ENCODE measurements around the gene ADAM21. TPM values are rescaled to one million over a fixed set of nuclear protein-coding genes. Genes with fewer than 3 reads are reported as not detected.
A peak's percentile ranks its signal among the peaks of the same experiment; 100 is the strongest.
"Not testable (repeated sequence)": the region's sequence is repeated elsewhere in the genome, so short reads cannot be mapped to it uniquely, and the experiment has no call there.

The ADAM21 gene
- total RNA-seq, 1 experiment from 2014 or later, result not detected

DNA sequence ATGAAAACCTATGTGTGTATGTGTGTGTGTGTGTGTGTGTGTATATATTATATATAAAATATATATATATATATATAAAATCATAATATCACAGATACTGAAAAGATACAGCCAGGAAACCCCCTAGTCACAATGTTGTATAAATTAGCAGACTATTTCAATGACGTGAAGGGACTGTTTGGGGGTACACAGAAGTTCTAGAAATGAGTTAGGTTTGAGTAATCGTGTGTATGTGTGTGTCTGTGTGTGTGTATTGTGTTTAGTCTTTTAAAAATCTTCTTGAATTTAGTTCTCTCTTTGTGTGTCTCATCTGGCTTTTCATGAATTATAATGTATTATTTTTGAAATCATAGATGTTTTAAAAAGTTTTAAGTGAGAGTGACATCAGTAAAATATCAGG, 21.9 kb downstream of the ADAM21 start:
- no peaks in the 10 kb centered on the region for H3K9me3 ChIP-seq (ENCODE audit: control insufficient read depth, low read depth, low read length)
- no peak overlapping the region for H3T11ph ChIP-seq (ENCODE audit: low read length)
- no peak overlapping the region for H2BK120ac ChIP-seq (ENCODE audit: low read depth, low read length, poor library complexity, severe bottlenecking)
- H3K4me1 ChIP-seq (ENCODE audit: insufficient read depth, low read length), result peaks cover 3% of the 10 kb centered on the region; the same call in 1 of the 2 replicates
- no peak overlapping the region for H3K56ac ChIP-seq (ENCODE audit: insufficient read length, low read depth, low read length)
- no peak overlapping the region for H2AK5ac ChIP-seq (ENCODE audit: insufficient read length, low read length)
- Mint-ChIP-seq H3K4me3 (no peak overlapping the region), H3K36me3 (ENCODE audit: insufficient read depth in 1 of 3, low read depth in 3 of 3) (peaks cover 13 to 30% (median 17%) of the 10 kb centered on the region in 3 experiments), H3K27ac (no peak overlapping the region), H3K9me3 (peaks cover 14 to 22% of the 10 kb centered on the region in 2 experiments), H3K4me1 (peaks cover 25 to 35% of the 10 kb centered on the region in 2 experiments), H3K27me3 (ENCODE audit: low read depth) (no peaks in the 10 kb centered on the region; the same call in 1 of the 2 replicates)
- no peak overlapping the region for H2AFZ ChIP-seq (ENCODE audit: low read length)
- H3K18ac ChIP-seq (ENCODE audit: insufficient read length, low read depth, low read length), result no peak overlapping the region
- H3K4me2 ChIP-seq (ENCODE audit: insufficient read depth, insufficient read length, low read length), result no peak overlapping the region
- no peak overlapping the region for H4K5ac ChIP-seq (ENCODE audit: insufficient read length, low read depth, low read length)
- no peaks in the 10 kb centered on the region for H3K79me2 ChIP-seq (ENCODE audit: insufficient read depth, low read length)
- H3K9ac ChIP-seq (ENCODE audit: extremely low read depth, insufficient read length, low read length), result no peak overlapping the region
- H2BK15ac ChIP-seq (ENCODE audit: low read depth, low read length), result no peak overlapping the region
- H3K79me1 ChIP-seq (ENCODE audit: insufficient read depth, low read depth, low read length, poor library complexity, severe bottlenecking), result no peaks in the 10 kb centered on the region
- WGBS (ENCODE audit: extremely low coverage, insufficient read length, low lambda C conversion rate), result no CpG with 5 or more reads among the region's 2 CpGs
- H4K91ac ChIP-seq (ENCODE audit: insufficient read length, low read depth, low read length), result no peak overlapping the region
- no peak overlapping the region for H2BK20ac ChIP-seq (ENCODE audit: low read depth, low read length, poor library complexity, severe bottlenecking)
- H2BK5ac ChIP-seq (ENCODE audit: insufficient read length, low read length), result no peak overlapping the region
- H3K27ac ChIP-seq (ENCODE audit: insufficient read length, low read depth, low read length), result no peak overlapping the region
- no peak overlapping the region for H3K4ac ChIP-seq (ENCODE audit: low read depth, low read length)
- no peaks in the 10 kb centered on the region for H3K27me3 ChIP-seq (ENCODE audit: insufficient read depth, low read length)
- no peak overlapping the region for H3K23ac ChIP-seq (ENCODE audit: insufficient read length, low read depth, low read length)
- H3K23me2 ChIP-seq (ENCODE audit: insufficient read length, low read depth, low read length, poor library complexity, severe bottlenecking), result no peaks in the 10 kb centered on the region
- no peak for DNase-seq
- no peak overlapping the region for H4K8ac ChIP-seq (replicated peaks; ENCODE audit: insufficient read length, low read depth, low read length)
- TF ChIP-seq, protein P1, sequence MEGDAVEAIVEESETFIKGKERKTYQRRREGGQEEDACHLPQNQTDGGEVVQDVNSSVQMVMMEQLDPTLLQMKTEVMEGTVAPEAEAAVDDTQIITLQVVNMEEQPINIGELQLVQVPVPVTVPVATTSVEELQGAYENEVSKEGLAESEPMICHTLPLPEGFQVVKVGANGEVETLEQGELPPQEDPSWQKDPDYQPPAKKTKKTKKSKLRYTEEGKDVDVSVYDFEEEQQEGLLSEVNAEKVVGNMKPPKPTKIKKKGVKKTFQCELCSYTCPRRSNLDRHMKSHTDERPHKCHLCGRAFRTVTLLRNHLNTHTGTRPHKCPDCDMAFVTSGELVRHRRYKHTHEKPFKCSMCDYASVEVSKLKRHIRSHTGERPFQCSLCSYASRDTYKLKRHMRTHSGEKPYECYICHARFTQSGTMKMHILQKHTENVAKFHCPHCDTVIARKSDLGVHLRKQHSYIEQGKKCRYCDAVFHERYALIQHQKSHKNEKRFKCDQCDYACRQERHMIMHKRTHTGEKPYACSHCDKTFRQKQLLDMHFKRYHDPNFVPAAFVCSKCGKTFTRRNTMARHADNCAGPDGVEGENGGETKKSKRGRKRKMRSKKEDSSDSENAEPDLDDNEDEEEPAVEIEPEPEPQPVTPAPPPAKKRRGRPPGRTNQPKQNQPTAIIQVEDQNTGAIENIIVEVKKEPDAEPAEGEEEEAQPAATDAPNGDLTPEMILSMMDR (conservative IDR thresholded peaks at IDR 0.05), result no peak
- no peak overlapping the region for H2BK12ac ChIP-seq (ENCODE audit: insufficient read length, low read depth, low read length)
- H3K14ac ChIP-seq (ENCODE audit: insufficient read depth, low read length), result no peak overlapping the region
- no peaks in the 10 kb centered on the region for H4K20me1 ChIP-seq (ENCODE audit: control insufficient read depth, insufficient read depth, insufficient read length)

DNA sequence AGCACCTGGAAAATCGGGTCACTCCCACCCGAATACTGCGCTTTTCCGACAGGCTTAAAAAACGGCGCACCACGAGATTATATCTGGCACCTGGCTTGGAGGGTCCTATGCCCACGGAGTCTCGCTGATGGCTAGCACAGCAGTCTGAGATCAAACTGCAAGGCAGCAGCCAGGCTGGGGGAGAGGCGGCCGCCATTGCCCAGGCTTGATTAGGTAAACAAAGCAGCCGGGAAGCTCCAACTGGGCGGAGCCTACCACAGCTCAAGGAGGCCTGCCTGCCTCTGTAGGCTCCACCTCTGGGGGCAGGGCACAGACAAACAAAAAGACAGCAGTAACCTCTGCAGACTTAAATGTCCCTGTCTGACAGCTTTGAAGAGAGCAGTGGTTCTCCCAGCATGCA, 23.5 kb downstream of the ADAM21 start:
- not testable (repeated sequence) for H3K9me3 ChIP-seq (ENCODE audit: control insufficient read depth, low read depth, low read length); H4K5ac ChIP-seq (ENCODE audit: insufficient read length, low read depth, low read length); H3K27me3 ChIP-seq (ENCODE audit: insufficient read depth, low read length); H2BK120ac ChIP-seq (ENCODE audit: low read depth, low read length, poor library complexity, severe bottlenecking); H3K27ac Mint-ChIP-seq; H4K91ac ChIP-seq (ENCODE audit: insufficient read length, low read depth, low read length); H3K56ac ChIP-seq (ENCODE audit: insufficient read length, low read depth, low read length); H2AK5ac ChIP-seq (ENCODE audit: insufficient read length, low read length); H3K4ac ChIP-seq (ENCODE audit: low read depth, low read length); H2BK5ac ChIP-seq (ENCODE audit: insufficient read length, low read length); H3K79me2 ChIP-seq (ENCODE audit: insufficient read depth, low read length); H4K8ac ChIP-seq (replicated peaks; ENCODE audit: insufficient read length, low read depth, low read length); H2BK12ac ChIP-seq (ENCODE audit: insufficient read length, low read depth, low read length); H3K27ac ChIP-seq (ENCODE audit: insufficient read length, low read depth, low read length); DNase-seq; H4K20me1 ChIP-seq (ENCODE audit: control insufficient read depth, insufficient read depth, insufficient read length); H3K4me2 ChIP-seq (ENCODE audit: insufficient read depth, insufficient read length, low read length); H3K4me1 ChIP-seq (ENCODE audit: insufficient read depth, low read length); H3K27me3 Mint-ChIP-seq (ENCODE audit: low read depth); H3K14ac ChIP-seq (ENCODE audit: insufficient read depth, low read length); H3K9ac ChIP-seq (ENCODE audit: extremely low read depth, insufficient read length, low read length); H2AFZ ChIP-seq (ENCODE audit: low read length); H2BK20ac ChIP-seq (ENCODE audit: low read depth, low read length, poor library complexity, severe bottlenecking); H2BK15ac ChIP-seq (ENCODE audit: low read depth, low read length); H3K23ac ChIP-seq (ENCODE audit: insufficient read length, low read depth, low read length); H3K23me2 ChIP-seq (ENCODE audit: insufficient read length, low read depth, low read length, poor library complexity, severe bottlenecking); H3K18ac ChIP-seq (ENCODE audit: insufficient read length, low read depth, low read length); H3K79me1 ChIP-seq (ENCODE audit: insufficient read depth, low read depth, low read length, poor library complexity, severe bottlenecking); H3T11ph ChIP-seq (ENCODE audit: low read length)
- peak overlapping the region in 1 of 2 experiments; percentile 34; a peak in 2 of 5 replicates for H3K4me3 Mint-ChIP-seq
- H3K9me3 Mint-ChIP-seq, result peaks cover 18 to 21% of the 10 kb centered on the region in 2 experiments
- peaks cover 13 to 18% (median 17%) of the 10 kb centered on the region in 3 experiments for H3K36me3 Mint-ChIP-seq (ENCODE audit: insufficient read depth in 1 of 3, low read depth in 3 of 3)
- no CpG with 5 or more reads among the region's 13 CpGs for WGBS (ENCODE audit: extremely low coverage, insufficient read length, low lambda C conversion rate)
- H3K4me1 Mint-ChIP-seq, result peaks cover 24 to 32% of the 10 kb centered on the region in 2 experiments
